ENCODE data around the gene PLXNB2. TPM values are rescaled to one million over a fixed set of nuclear protein-coding genes. Genes with fewer than 3 reads are reported as not detected.

PLXNB2 gene
- total and polyA plus RNA-seq, 2 of the 4 experiments (the other 2 are of a cell fraction), result 73.1 to 202 TPM

GRCh38 chr22:50260801-50261614 lies 46.4 kb downstream of the PLXNB2 start:
- peaks cover 4% of the 10 kb centered on the region; the same call in 1 of the 2 replicates for H3K9me1 ChIP-seq (ENCODE audit: insufficient read depth, low read length)
- ChIA-PET CTCF (interaction anchor here (1.2 kb wide), 1 partner anchor 10 kb away, joined by 3 read pairs; the partner anchor contains the start of gene HDAC10), POLR2A (ENCODE audit: unreplicated experiment) (no interaction called here)
- peak overlapping the region; percentile 87 for H3K27ac ChIP-seq (ENCODE audit: insufficient read depth, low read length)
- H2BK120ac ChIP-seq (ENCODE audit: low read depth, low read length), result 0 out of 2 replicates have a peak overlapping the region, but pooled peaks have one; percentile 39
- peak overlapping the region; percentile 90 for H3K4me3 ChIP-seq (ENCODE audit: insufficient read depth, low read depth, low read length)
- H3K56ac ChIP-seq (ENCODE audit: extremely low read depth, insufficient read depth, low read length), result peak overlapping the region; percentile 76; the same call in 1 of the 2 replicates
- H3K18ac ChIP-seq (ENCODE audit: low read depth, low read length), result peak overlapping the region; percentile 30; the same call in 1 of the 2 replicates
- dilution Hi-C loops (cut with HindIII; ENCODE audit: low sequenced_read_pairs, unreplicated experiment), result no loop called here
- H3K14ac ChIP-seq (replicated peaks; ENCODE audit: low read depth, low read length), result peak overlapping the region; percentile 78
- H3K23ac ChIP-seq (ENCODE audit: low read depth, low read length), result peak overlapping the region; percentile 62; the same call in 1 of the 2 replicates
- peak overlapping the region; percentile 86 for H3K4ac ChIP-seq (ENCODE audit: low read depth, low read length)
- H4K5ac ChIP-seq (ENCODE audit: low read depth, low read length), result peak overlapping the region; percentile 49; the same call in 1 of the 2 replicates
- BruUV-seq (replicated peaks), result no TSS peak
- peaks cover 9 to 38% of the 10 kb centered on the region in 2 experiments; a peak in 3 of 4 replicates for H3K79me1 ChIP-seq (ENCODE audit: low read depth in 1 of 2, low read length in 2 of 2)
- H3K9me3 ChIP-seq (ENCODE audit: control insufficient read depth, insufficient read depth, low read length), result no peaks in the 10 kb centered on the region
- H4K91ac ChIP-seq (ENCODE audit: insufficient read depth, low read depth, low read length), result peak overlapping the region; percentile 0
- peak overlapping the region; percentile 73 for H3K4me2 ChIP-seq (ENCODE audit: low read depth, low read length)
- peak overlapping the region; percentile 61 for H2BK5ac ChIP-seq (ENCODE audit: low read depth, low read length, poor library complexity, severe bottlenecking)
- H3K27me3 ChIP-seq (ENCODE audit: control insufficient read depth, insufficient read depth, low read length), result no peaks in the 10 kb centered on the region
- H2BK15ac ChIP-seq (ENCODE audit: low read depth, low read length), result no peak overlapping the region
- TF ChIP-seq MXI1 (IDR thresholded peaks at IDR 0.05; ENCODE audit: borderline replicate concordance, low read depth, low read length) (peak; percentile 80; the same call in 1 of the 2 replicates), CTCF (conservative IDR thresholded peaks at IDR 0.05; ENCODE audit: low read depth, low read length) (no peak), RAD21 (IDR thresholded peaks at IDR 0.05; ENCODE audit: low read length) (no peak), ELK1 (IDR thresholded peaks at IDR 0.05; ENCODE audit: borderline replicate concordance, low read depth, low read length) (no peak), SMC3 (IDR thresholded peaks at IDR 0.05; ENCODE audit: low read depth, low read length) (no peak), CEBPB (IDR thresholded peaks at IDR 0.05; ENCODE audit: low read depth, low read length) (no peak), USF2 (IDR thresholded peaks at IDR 0.05; ENCODE audit: low read depth, low read length) (peak; percentile 5; the same call in 1 of the 2 replicates), BHLHE40 (IDR thresholded peaks at IDR 0.05; ENCODE audit: low read depth, low read length) (peak; percentile 33; the same call in 1 of the 2 replicates)
- peaks cover 24% of the 10 kb centered on the region for H4K20me1 ChIP-seq (ENCODE audit: insufficient read depth, low read length)
- peak overlapping the region; percentile 61 to 80 for H4K8ac ChIP-seq (ENCODE audit: low read depth in 2 of 2, low read length in 2 of 2)
- peak overlapping the region; percentile 76 for H2AFZ ChIP-seq (replicated peaks; ENCODE audit: low read length, poor library complexity)
- peak overlapping the region; percentile 94 for H2AK5ac ChIP-seq (ENCODE audit: low read depth, low read length)
- peak overlapping the region; percentile 99 for H2AK9ac ChIP-seq (replicated peaks; ENCODE audit: low read depth, low read length, poor library complexity)
- in situ Hi-C loops (cut with MboI; ENCODE audit: low sequenced_read_pairs), result no loop called here
- H3K4me1 ChIP-seq (ENCODE audit: control insufficient read depth, insufficient read depth, low read length), result peaks cover 17% of the 10 kb centered on the region
- H2BK20ac ChIP-seq (ENCODE audit: low read depth, low read length), result no peak overlapping the region
- ATAC-seq (ENCODE audit: low read depth) (peak; percentile 63), DNase-seq (peak; percentile 67)
- H3K36me3 ChIP-seq (ENCODE audit: control insufficient read depth, insufficient read depth, low read length), result peaks cover 13% of the 10 kb centered on the region; the same call in 1 of the 2 replicates
- intact Hi-C loops (cut with micrococcal nuclease), result no loop called here
- 1% methylated on average over 46 of the region's 92 CpGs; no CpG with 5 or more reads in 1 of the 2 experiments for WGBS, 2 experiments (ENCODE audit: extremely low coverage in 2 of 2, insufficient read length in 1 of 2)
- H3K9ac ChIP-seq (ENCODE audit: low read depth, low read length), result peak overlapping the region; percentile 68
